NCI-H187 (cell line): ENCODE results near the gene PTBP3.

ENCODE experiments used
- DNase-seq, 2 experiments: peaks; one replicate each; lab custom pipeline; 2025; lab: John Stamatoyannopoulos, UW

The PTBP3 gene

DNA sequence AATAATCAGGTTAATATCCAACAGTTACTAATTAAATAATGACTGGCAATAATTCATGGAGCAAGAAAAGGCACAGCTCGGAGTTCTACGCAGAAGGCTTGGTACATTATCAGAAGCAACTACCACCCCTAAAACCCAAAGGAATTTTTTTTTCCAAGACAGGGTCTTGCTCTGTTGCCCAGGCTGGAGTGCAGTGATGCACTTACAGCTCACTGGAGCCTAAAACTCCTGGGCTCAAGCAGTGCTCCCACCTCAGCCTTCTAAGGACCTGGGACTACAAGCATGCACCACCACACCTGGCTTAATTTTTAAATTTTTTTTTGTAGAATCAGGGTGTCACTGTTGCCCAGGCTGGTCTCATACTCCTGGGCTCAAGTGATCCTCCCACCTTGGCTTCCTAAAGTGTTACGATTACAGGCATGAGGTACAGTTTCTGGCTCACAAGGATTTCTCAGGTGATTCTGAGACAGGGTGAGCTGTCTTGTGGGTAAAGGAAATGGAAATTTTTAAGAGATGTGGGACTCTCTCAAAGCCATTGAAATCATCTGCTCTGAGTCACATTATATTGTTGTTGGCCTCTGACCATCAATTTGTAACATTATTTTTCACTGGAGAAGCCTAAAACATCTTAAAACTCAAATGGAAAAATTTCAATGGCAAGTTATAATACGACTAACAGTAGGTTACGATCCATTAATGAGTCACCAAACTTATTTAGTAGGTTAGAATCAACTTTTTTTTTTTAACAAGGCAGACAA lies 26.8 kb upstream of the PTBP3 start:
- no peak for DNase-seq

DNA sequence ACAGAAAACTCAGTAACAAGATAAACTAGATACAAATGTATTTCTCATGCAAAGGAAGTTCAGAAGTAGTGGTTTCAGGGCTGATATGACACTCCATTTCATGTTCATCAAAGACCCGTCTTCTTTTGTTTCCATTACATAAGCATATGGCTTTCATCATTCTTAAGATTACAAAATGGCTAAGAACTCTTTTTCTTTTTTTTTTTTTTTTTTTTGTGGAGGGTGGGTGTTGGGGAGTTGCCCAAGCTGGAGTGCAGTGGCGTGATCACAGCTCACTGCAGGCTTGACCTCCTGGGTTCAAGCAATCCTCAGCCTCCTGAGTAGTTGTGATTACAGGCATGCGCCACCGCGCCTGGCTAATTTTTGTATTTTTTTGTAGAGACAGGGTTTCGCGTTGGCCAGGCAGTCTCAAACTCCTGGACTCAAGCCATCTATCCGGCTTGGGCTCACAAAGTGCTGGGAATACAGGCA lies 22.0 kb upstream of the PTBP3 start:
- no peak for DNase-seq

GRCh38 chr9:112354081-112354743 lies 20.8 kb upstream of the PTBP3 start:
- DNase-seq: no peak

DNA sequence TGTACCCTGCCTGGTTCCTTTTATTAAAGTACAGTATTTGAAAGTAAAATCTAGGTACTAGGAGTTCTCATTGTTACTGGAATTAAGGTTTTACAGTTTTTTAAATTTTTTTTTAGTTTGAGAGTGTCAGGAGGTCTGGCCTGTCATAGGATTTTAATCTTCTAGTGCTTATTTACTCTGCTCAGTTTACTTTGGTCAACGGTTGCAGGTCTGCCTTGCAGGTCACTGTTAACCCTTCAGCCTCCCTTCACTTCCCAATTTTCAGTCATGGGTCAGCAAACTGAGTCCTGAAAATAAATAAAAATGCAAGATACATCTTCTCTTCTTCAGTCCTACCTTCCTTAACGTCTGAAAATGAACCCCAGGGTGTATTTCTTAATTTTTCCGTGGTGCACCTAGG lies 18.8 kb upstream of the PTBP3 start:
- DNase-seq: no peak

GRCh38 chr9:112351184-112351583 lies 17.8 kb upstream of the PTBP3 start:
- no peak for DNase-seq

DNA sequence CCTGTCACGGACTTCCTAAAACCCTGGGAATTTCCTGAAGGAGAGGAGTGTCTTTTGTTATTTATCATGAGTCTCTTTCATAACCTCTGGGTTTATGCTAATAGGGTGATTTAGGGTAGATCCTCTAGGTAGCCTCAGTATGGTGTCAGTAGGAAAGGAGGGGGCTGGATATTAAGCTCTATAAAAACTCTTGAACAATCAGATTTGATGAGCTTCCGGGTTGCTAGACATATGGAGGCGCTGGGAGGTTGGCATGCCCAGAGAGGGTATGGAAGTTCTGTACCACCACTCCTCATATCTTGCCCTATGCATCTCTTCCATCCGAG lies 15.6 kb upstream of the PTBP3 start:
- DNase-seq: no peak

GRCh38 chr9:112348257-112349007 lies 15.0 kb upstream of the PTBP3 start:
- DNase-seq: peak in 1 of 2 experiments; percentile 2

DNA sequence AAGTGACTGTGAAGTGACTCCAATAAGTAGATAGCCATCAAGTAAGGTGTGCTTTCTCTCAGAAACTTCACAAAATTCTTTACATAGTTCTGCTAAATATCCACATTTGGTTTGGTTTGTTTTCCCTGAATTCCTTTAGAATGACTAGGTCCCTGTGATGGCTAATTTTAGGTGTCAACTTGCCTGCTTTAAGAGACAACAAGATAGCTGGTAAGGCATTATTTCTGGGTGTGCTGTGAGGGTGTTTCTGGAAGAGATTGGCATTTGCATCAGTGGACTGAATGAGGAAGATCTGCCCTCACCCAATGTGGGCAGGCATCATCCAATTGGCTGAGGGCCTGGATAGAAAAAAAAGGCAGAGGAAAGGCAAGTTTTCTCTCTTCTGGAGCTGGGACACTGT lies 8.3 kb upstream of the PTBP3 start:
- DNase-seq: no peak

GRCh38 chr9:112339886-112340285 lies 6.5 kb upstream of the PTBP3 start:
- DNase-seq: no peak

DNA sequence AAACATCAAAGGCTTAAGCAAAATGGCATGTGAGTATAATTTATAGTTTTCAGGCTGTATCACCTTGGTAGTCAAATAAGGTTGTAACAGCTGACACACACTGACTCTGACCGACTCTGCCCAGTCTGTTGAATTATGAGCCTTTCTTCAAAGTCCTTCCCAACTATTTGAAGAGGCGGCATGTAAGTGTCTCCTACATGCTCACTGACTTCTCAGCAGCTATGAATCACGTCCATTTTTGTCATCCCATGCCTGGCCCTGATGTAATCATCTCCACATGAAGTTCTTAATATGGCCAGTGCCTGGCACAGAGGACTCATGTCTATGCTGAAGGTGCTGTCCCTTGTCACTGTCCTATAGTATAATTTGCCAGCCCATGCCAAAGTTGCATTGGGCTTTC lies 5.1 kb upstream of the PTBP3 start:
- DNase-seq: no peak

DNA sequence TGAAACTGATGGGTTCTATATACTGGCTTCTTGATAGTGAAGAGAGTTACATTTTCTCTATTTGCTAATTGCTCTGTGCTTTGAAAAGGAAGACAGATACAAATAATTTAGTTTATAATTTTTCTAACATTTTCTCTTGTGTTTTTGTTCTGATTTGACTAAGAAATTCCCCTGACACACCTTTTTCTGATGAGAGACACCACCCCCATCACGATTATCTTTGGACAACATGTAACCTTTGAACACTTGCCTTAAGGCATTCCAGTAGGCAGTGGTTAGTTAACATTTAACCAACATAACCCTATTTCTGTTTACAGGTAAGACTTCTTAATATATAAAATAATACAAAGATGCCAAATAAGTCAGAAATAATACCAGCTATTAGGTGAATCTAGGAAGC lies 4.1 kb upstream of the PTBP3 start:
- no peak for DNase-seq

DNA sequence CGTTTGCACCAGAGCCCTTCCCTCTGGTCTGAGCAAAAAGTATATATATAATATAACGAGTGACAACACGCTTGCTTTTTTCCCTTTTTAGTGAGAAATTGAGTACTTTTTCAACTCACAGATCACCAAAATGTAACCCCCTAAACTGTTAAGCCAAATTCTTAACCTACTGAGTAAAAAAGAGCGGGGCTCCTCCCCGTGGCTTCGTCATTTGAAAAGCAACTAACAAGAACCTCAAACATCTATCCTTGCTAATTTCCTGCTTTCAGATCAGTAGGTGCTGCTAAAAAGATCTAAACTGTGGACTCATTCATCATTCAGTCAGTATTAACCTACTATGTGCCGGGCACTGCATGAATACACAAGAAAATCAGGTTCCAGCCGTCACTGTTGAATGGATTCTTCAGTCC lies 1.0 kb upstream of the PTBP3 start:
- DNase-seq: no peak

DNA sequence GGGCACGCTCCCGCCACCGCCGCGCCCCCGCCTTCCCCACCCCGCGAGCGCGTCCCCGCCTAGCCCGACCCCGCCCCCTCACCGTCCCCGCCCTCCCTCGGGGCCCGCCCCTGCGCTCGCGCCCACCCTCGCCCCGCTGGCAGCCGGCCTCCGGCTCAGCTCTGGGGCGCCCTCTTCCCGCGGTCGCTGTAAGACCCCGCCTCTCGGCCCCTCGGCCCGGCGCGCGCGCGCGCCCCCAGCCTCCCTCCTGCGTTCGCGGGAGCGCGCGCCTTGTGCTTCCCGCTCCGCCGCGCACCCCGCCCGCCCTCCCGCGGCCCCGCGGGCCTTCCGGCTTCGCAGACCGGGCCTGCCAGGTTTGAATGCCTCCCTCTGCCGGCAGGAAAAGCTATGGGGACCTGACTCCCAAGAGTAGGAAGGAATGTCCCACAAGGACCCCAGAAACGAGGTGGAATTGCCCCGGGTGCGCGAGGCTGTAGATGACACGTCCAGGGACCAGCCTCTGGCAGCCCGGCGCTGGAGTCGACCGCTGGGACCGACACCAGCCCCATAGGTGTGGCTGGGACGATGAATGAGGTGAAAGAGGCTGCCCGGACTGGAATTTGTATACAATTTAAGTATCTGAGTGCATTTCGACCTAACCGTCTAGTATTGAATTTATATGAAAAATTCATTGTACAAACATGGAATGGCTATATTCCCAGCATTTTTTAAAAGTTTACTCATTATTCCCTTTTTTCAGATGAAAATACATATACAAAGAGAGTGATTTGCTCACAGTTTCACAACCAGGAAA lies 416 bp upstream of the PTBP3 start:
- DNase-seq: peak; percentile 66 to 81

- no peak for DNase-seq
These were observed 794 bp downstream of the PTBP3 start for GRCh38 chr9:112332674-112332976.

- no peak for DNase-seq
These were observed 1.2 kb downstream of the PTBP3 start for GRCh38 chr9:112332214-112332613.

GRCh38 chr9:112331674-112331952 lies 1.8 kb downstream of the PTBP3 start:
- no peak for DNase-seq

DNA sequence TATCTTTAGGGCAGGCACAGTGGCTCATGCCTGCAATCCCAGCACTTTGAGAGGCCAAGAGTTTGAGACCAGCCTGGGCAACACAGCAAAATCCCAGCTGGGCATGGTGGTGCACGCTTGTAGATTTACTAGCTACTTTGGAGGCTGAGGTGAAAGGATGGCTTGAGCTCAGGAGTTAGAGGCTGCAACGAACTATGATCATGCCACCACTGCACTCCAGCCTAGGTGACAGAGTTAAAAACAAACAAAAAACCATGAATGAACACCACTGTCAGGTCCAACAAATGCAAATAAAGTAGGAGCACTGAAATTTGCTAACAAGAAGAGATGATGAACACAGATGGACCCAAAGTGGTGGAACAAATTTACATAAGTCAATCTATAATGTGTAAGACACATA lies 4.9 kb downstream of the PTBP3 start:
- no peak for DNase-seq

- no peak for DNase-seq
These were observed 5.5 kb downstream of the PTBP3 start for GRCh38 chr9:112327718-112328450.

DNA sequence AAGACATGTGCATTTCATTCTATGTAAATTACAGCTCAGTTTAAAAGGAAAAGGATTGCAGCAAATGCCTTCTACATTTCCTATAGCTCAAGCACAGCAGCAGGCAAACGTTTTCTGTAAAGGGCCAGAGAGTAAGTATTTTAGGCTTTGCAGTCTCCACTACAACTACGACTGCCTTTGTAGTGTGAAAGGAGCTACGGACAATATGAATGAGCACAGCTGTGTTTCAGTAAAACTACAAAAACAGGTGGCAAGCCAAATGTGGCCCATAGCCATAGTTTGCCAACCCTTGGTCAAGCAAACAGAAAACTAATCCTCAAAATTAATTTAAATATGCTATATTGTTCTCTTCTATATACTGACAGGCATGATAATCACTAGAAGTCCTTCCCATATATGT lies 7.2 kb downstream of the PTBP3 start:
- no peak for DNase-seq

- DNase-seq: no peak
These were observed 7.8 kb downstream of the PTBP3 start for GRCh38 chr9:112325600-112325999.

GRCh38 chr9:112325127-112325526 lies 8.3 kb downstream of the PTBP3 start:
- no peak for DNase-seq

- no peak for DNase-seq
These were observed 10.0 kb downstream of the PTBP3 start for GRCh38 chr9:112323378-112323854.
